Astrocyte (in vitro differentiated cells and primary cell): ENCODE results near the gene KATNB1. TPM values are rescaled to one million over a fixed set of nuclear protein-coding genes. Genes with fewer than 3 reads are reported as not detected.
A peak's percentile ranks its signal among the peaks of the same experiment; 100 is the strongest.

ENCODE experiments used
- DNase-seq: peaks from one replicate; pipeline ENCODE4 v3.0.0-alpha.2; 2010; ENCODE audit warnings: low read depth
- FAIRE-seq: peaks from 2 replicates; lab custom pipeline; 2011; peaks lifted over from hg19 to GRCh38; lab: Jason Lieb, UNC
- H2AFZ ChIP-seq: 2 replicates; pipeline ENCODE4 v1.6.0; 2012; ENCODE audit warnings: low read depth, low read length, inconsistent platforms
- H3K27ac ChIP-seq: 2 replicates; pipeline ENCODE4 v1.5.1; 2011; ENCODE audit warnings: low read depth, low read length, inconsistent platforms
- H3K27me3 ChIP-seq: 2 replicates; pipeline ENCODE4 v1.6.0; 2011; ENCODE audit warnings: low read length, inconsistent platforms; ENCODE audit not compliant: insufficient read depth
- H3K36me3 ChIP-seq: 2 replicates; pipeline ENCODE4 v1.5.1; 2011; ENCODE audit warnings: low read length, inconsistent platforms; ENCODE audit not compliant: insufficient read depth
- H3K4me1 ChIP-seq: 2 replicates; pipeline ENCODE4 v1.5.1; 2011; ENCODE audit warnings: low read length, inconsistent platforms; ENCODE audit not compliant: insufficient read depth
- H3K4me2 ChIP-seq: 2 replicates; pipeline ENCODE4 v1.6.0; 2012; ENCODE audit warnings: low read length, inconsistent platforms
- H3K4me3 ChIP-seq: 2 replicates; pipeline ENCODE4 v1.5.1; 2011; ENCODE audit warnings: low read depth, mild to moderate bottlenecking, low read length, inconsistent platforms; ENCODE audit not compliant: insufficient read depth
- H3K79me2 ChIP-seq: 2 replicates; pipeline ENCODE4 v1.6.0; 2012; ENCODE audit warnings: mild to moderate bottlenecking, low read length, inconsistent platforms; ENCODE audit not compliant: insufficient read depth
- H3K9ac ChIP-seq: 2 replicates; pipeline ENCODE4 v1.6.0; 2012; ENCODE audit warnings: mild to moderate bottlenecking, low read length, inconsistent platforms
- H3K9me3 ChIP-seq: 2 replicates; pipeline ENCODE4 v1.5.1; 2012; ENCODE audit warnings: low read depth, mild to moderate bottlenecking, low read length, inconsistent platforms; ENCODE audit not compliant: insufficient read depth
- H4K20me1 ChIP-seq: 2 replicates; pipeline ENCODE4 v1.6.0; 2012; ENCODE audit warnings: low read length, inconsistent platforms; ENCODE audit not compliant: insufficient read depth
- H3K27ac Mint-ChIP-seq: one replicate; pipeline ENCODE4 v1.8.0; 2021; ENCODE audit warnings: mild to moderate bottlenecking, mixed read lengths; ENCODE audit not compliant: unreplicated experiment
- H3K27me3 Mint-ChIP-seq: one replicate; pipeline ENCODE4 v1.8.0; 2021; ENCODE audit warnings: low read depth, mixed read lengths; ENCODE audit not compliant: unreplicated experiment
- H3K36me3 Mint-ChIP-seq: one replicate; pipeline ENCODE4 v1.8.0; 2021; ENCODE audit warnings: low read depth, mixed read lengths; ENCODE audit not compliant: unreplicated experiment
- H3K4me1 Mint-ChIP-seq: one replicate; pipeline ENCODE4 v1.8.0; 2021; ENCODE audit warnings: low read depth, mixed read lengths; ENCODE audit not compliant: unreplicated experiment
- H3K4me3 Mint-ChIP-seq: one replicate; pipeline ENCODE4 v1.8.0; 2021; ENCODE audit warnings: mild to moderate bottlenecking, moderate library complexity, mixed read lengths; ENCODE audit not compliant: unreplicated experiment
- H3K9me3 Mint-ChIP-seq: one replicate; pipeline ENCODE4 v1.8.0; 2021; ENCODE audit warnings: mild to moderate bottlenecking, mixed read lengths; ENCODE audit not compliant: unreplicated experiment
- EZH2 ChIP-seq: IDR thresholded peaks from 2 replicates; pipeline ENCODE4 v1.6.1; 2012; ENCODE audit warnings: mild to moderate bottlenecking, low read length, inconsistent platforms; ENCODE audit not compliant: insufficient read depth
- total RNA-seq: library from RNA; stranded (reverse); gene quantifications from 2 replicates; pipeline ENCODE4 v1.2.1, GENCODE V29; 2021
- TF ChIP-seq, protein P1 (sequence below): IDR thresholded peaks from 2 replicates; pipeline ENCODE4 v1.5.1; 2011; ENCODE audit warnings: low read depth, mild to moderate bottlenecking, inconsistent platforms, low read length, moderate library complexity; ENCODE audit not compliant: insufficient read depth

KATNB1 gene
- total RNA-seq, 1 donor from 2014 or later = 28.6 TPM

DNA sequence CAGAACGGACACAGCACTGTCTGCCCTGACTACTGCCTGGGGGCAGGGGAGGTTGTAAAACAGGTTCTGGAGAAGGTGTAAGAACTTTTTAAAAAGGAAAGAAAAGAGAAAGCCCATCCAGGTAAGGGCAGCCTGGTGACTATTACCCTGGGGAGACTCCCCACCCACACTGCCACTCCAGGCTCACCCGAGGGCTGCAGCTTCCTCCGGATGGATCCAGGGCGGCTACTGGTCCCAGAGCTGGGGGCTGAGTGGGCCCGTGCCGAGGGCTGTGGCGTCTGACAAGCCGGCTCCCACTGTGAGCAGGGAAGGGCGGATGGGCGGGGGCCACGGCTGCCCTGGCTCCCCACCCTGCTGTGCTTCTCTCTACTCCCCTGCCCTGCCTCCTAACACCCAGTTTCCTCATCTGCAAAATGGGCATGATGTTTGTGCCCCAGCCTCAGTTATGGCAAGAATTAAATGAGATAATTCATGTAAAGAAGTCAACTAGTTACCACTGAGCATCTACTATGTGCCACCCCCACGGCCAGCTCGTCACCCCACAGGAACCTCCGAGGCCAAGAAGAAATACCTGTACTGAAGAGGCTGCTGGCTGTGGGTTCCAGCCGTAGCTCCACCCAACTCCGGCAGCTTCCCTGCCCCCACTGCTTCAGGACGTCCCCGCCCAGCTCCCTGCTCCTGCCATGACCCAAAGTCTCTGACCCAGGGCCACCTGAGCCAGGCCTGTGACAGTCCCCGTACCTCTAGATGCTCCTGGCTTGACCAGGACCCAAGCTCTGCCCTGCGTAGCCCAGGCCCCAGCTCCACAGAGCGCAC lies 24.2 kb downstream of the KATNB1 start:
- Histone ChIP-seq H3K4me1 (peaks cover 8% of the 10 kb centered on the region), H2AFZ (no peak overlapping the region)
- TF ChIP-seq, protein P1, sequence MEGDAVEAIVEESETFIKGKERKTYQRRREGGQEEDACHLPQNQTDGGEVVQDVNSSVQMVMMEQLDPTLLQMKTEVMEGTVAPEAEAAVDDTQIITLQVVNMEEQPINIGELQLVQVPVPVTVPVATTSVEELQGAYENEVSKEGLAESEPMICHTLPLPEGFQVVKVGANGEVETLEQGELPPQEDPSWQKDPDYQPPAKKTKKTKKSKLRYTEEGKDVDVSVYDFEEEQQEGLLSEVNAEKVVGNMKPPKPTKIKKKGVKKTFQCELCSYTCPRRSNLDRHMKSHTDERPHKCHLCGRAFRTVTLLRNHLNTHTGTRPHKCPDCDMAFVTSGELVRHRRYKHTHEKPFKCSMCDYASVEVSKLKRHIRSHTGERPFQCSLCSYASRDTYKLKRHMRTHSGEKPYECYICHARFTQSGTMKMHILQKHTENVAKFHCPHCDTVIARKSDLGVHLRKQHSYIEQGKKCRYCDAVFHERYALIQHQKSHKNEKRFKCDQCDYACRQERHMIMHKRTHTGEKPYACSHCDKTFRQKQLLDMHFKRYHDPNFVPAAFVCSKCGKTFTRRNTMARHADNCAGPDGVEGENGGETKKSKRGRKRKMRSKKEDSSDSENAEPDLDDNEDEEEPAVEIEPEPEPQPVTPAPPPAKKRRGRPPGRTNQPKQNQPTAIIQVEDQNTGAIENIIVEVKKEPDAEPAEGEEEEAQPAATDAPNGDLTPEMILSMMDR = no peak
- no peak for TF ChIP-seq EZH2

DNA sequence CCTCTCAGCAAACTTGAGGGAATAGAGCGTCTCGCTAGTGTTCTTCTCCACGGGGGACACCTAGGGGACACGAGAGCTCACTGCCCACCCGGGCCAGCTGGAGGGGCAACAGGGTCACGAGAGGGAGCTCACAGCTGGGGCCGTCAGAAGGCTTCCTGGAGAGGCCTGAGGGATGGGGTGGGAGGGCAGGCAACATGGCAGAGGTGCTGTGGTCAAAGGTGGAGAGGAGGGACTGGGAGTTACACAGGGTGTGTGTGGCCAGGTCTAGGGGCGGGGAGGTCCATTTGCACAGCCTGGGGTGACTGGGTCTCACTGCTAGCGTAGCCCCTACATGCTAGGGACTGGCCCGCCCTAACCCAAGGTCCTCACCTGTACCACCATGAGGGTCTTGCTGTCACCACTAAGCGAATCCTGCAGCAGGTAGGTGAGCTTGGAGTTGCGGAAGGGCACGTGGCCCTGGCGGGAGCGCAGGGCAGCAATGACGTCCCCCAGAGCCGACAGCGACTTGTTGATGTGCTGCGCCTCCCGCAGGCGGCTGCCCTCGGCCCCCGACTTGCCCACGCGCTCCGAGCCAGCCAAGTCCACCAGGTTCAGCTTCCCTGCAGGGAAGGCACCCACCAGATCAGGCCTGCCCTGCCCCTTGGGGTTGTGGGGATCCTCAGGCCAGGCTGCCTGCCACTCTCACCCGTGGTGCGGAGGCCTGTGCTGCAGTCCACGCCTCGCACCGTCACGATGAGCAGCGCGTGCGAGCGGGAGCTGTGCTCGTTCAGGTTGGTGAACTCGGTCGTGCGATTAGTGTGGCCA lies 25.0 kb downstream of the KATNB1 start:
- H3K9me3 Mint-ChIP-seq = no peaks in the 10 kb centered on the region
- Histone ChIP-seq H3K4me2 (no peak overlapping the region), H3K36me3 (peaks cover 5% of the 10 kb centered on the region), H3K27me3 (no peaks in the 10 kb centered on the region), H4K20me1 (peaks cover 20% of the 10 kb centered on the region), H3K9me3 (no peaks in the 10 kb centered on the region), H3K27ac (no peak overlapping the region), H3K79me2 (peaks cover 4% of the 10 kb centered on the region), H3K9ac (no peak overlapping the region), H3K4me1 (peaks cover 8% of the 10 kb centered on the region), H2AFZ (no peak overlapping the region), H3K4me3 (no peak overlapping the region)
- no peak overlapping the region for H3K4me3 Mint-ChIP-seq
- H3K27me3 Mint-ChIP-seq = no peaks in the 10 kb centered on the region
- no peak overlapping the region for H3K27ac Mint-ChIP-seq
- H3K36me3 Mint-ChIP-seq = peaks cover 20% of the 10 kb centered on the region
- no peak for DNase-seq
- no peak for FAIRE-seq
- TF ChIP-seq, protein P1 = no peak
- TF ChIP-seq EZH2 = no peak
- H3K4me1 Mint-ChIP-seq = peaks cover 26% of the 10 kb centered on the region

More for the DNA sequence above, 24.2 kb downstream of the KATNB1 start:
- no peak for FAIRE-seq
- no peaks in the 10 kb centered on the region for H3K27me3 ChIP-seq
- no peaks in the 10 kb centered on the region for H3K9me3 ChIP-seq
- DNase-seq = no peak
- no peak overlapping the region for H3K27ac ChIP-seq
- Mint-ChIP-seq H3K36me3 (peaks cover 16% of the 10 kb centered on the region), H3K27me3 (no peaks in the 10 kb centered on the region), H3K9me3 (no peaks in the 10 kb centered on the region), H3K4me3 (no peak overlapping the region), H3K4me1 (peaks cover 26% of the 10 kb centered on the region), H3K27ac (peak overlapping the region; percentile 41)
- H3K36me3 ChIP-seq = no peaks in the 10 kb centered on the region
- no peak overlapping the region for H3K4me3 ChIP-seq
- H3K9ac ChIP-seq = no peak overlapping the region
- H3K79me2 ChIP-seq = peaks cover 4% of the 10 kb centered on the region
- H3K4me2 ChIP-seq = no peak overlapping the region
- H4K20me1 ChIP-seq = peaks cover 20% of the 10 kb centered on the region
